NB4 (cell line): ENCODE results near the gene SLC24A4.

Experiments used
- MYC ChIP-seq: IDR thresholded peaks from 2 replicates; pipeline ENCODE4 v1.6.1; 2011; ENCODE audit warnings: low read depth, low read length
- POLR2A ChIP-seq: IDR thresholded peaks from 2 replicates; pipeline ENCODE4 v1.6.1; 2011; ENCODE audit warnings: mild to moderate bottlenecking; ENCODE audit not compliant: insufficient read length; ENCODE audit errors: extremely low read depth
- TF ChIP-seq, protein P1 (sequence below): IDR thresholded peaks from one replicate; pipeline ENCODE4 v1.5.1; 2012; ENCODE audit warnings: low read depth, low read length
- TF ChIP-seq, protein P2 (sequence below): IDR thresholded peaks from 2 replicates; pipeline ENCODE4 v1.6.1; 2011; ENCODE audit warnings: low read depth, low read length

DNA sequence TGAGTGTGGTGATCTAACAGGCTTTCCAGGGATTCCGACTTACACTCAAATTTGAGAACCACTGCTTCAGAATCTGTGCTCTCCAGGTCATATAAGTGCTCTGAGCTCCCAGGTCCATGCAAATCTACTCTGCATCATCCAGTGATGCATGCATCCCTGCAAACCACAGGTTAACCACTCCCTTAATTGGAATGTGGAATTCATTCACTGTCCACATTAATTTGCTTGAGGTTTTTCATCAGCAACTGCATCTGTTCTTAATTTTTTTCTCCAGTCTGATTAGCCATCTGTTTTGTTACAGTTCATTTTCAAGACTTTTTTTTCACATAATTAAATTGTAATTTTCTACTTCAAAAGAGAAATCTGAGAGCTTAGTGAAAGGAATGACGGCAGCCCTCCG lies 147.2 kb downstream of the SLC24A4 start:
- TF ChIP-seq, protein P1, sequence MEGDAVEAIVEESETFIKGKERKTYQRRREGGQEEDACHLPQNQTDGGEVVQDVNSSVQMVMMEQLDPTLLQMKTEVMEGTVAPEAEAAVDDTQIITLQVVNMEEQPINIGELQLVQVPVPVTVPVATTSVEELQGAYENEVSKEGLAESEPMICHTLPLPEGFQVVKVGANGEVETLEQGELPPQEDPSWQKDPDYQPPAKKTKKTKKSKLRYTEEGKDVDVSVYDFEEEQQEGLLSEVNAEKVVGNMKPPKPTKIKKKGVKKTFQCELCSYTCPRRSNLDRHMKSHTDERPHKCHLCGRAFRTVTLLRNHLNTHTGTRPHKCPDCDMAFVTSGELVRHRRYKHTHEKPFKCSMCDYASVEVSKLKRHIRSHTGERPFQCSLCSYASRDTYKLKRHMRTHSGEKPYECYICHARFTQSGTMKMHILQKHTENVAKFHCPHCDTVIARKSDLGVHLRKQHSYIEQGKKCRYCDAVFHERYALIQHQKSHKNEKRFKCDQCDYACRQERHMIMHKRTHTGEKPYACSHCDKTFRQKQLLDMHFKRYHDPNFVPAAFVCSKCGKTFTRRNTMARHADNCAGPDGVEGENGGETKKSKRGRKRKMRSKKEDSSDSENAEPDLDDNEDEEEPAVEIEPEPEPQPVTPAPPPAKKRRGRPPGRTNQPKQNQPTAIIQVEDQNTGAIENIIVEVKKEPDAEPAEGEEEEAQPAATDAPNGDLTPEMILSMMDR, result no peak
- TF ChIP-seq POLR2A, result no peak
- TF ChIP-seq, protein P2, sequence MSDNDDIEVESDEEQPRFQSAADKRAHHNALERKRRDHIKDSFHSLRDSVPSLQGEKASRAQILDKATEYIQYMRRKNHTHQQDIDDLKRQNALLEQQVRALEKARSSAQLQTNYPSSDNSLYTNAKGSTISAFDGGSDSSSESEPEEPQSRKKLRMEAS, result no peak
- no peak for TF ChIP-seq MYC
